Activated CD4-positive, CD25-positive, alpha-beta regulatory T cell (primary cell): ENCODE results near the gene GPR45.

ENCODE experiments used
- DNase-seq, 4 experiments: peaks; one replicate each; lab custom pipeline; 2025; lab: John Stamatoyannopoulos, UW

GPR45 gene

DNA sequence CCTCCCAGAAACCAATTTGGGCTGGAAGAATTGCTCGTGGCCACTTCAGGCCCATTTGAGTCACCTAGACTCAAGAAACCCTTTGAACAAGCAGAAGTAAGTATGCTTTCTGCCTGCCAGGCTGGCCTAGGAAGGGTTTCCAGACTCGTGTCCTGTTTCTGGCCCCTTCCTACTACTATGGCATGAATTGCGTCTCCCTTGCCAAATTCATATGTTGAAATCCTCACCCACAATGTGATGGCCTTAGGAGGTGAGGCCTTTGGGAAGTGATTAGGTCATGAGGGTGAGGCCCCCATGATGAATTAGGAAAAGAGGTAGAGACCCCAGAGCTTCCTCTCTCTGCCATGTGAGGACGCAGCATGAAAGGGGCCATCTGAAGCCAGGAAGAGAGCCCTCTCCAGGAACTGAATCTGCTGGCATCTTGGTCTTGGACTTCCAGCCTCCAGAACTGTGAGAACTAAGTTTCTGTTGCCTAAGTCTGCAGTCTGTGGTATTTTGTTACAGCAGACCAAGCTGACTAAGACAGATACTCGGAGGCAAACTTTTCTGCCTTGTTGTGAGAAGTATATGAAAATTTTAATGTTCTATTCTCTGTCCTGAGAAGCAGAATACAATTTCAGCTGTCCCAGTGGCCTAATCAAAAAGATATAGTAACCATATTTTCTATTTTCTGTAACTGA, 13.1 kb downstream of the GPR45 start:
- no peak for DNase-seq

- DNase-seq = no peak
Observed at GRCh38 chr2:105255979-105256378, 14.4 kb downstream of the GPR45 start.

GRCh38 chr2:105256431-105257047, 15.0 kb downstream of the GPR45 start:
- DNase-seq = no peak

GRCh38 chr2:105257981-105258380, 16.4 kb downstream of the GPR45 start:
- no peak for DNase-seq

DNA sequence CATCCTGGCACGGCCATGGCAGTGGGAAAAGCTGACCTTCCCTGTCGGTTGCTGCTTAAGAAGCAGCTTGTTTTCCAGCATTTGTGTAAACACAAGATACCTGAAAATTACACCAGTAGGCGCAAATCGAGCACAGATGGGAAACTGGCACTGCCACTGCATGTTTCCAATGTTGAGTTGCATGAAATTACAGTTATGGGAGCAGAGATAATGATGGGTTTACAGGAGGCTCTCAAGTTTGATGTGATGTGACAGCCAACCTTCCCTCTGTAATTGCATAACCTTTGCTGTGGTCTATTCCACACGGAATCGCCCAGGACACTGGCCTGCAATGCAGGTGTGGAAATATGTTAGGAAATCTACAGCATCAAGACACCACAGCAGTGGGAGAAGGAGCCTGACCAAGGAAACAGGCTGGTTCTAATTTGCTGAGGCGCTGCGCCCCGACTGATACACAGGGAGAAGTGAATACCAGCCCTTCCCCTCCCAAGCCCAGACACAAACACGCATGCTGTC, 17.4 kb downstream of the GPR45 start:
- no peak for DNase-seq

DNA sequence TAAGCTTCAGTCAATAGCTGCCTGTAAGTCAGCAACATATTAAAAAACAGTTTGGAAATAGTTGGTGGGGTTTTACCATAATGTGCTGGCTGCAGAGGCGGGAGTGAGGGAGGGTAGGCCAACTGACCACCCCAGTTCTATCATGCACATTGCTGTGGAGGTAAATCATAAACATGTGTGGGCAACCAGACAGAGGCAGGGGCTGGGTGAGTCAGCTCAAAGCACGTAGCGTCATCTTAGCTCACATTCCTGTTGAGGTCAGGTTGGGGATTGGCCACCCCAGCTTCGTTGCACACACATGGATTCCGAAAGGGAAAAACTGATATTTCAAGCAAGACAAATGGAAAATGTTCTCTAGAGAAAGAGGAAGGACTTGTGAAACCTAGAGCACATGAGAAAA, 19.5 kb downstream of the GPR45 start:
- no peak for DNase-seq

DNA sequence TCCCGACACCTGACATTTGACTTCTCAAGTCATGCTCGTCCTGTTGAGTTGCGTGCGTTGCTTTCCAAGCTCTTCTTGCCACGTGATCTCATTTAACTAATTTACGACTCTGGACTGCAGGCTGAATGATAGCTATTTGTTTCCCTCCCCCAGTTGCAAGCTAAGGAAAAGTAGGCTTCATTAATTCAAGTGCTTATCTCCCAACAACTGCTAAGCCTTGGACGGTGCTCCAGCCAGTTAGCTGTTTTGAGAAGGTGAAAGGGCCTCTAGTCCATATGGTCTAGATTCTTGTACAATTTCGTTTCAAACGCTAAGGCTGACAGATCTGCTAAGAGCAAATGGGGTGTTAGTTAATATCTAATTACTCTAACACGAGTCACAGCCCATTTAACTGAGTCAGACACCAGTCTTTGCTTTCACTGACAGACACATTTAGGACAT, 21.1 kb downstream of the GPR45 start:
- no peak for DNase-seq

DNA sequence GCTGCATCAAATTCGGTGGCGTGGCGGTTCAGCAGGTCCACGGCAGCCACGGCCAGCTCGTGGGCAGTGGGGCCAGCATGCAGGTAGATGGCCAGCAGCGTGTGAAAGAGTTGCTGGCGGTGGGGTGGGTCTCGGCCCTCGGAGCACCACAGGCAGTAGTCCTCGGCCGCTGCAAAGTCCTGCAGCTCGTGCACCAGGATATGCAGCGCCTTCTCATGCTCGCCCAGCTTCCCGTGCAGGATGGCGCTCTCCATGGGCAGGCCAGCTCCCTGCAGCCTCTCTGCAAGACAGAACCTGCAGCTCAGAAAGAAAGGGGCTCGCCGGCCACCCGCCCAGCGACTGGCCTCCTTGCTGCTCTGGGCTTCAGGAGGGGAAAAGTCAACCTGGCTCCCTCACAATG, 27.9 kb downstream of the GPR45 start:
- DNase-seq = no peak

GRCh38 chr2:105271393-105272045, 30.0 kb downstream of the GPR45 start:
- no peak for DNase-seq

DNA sequence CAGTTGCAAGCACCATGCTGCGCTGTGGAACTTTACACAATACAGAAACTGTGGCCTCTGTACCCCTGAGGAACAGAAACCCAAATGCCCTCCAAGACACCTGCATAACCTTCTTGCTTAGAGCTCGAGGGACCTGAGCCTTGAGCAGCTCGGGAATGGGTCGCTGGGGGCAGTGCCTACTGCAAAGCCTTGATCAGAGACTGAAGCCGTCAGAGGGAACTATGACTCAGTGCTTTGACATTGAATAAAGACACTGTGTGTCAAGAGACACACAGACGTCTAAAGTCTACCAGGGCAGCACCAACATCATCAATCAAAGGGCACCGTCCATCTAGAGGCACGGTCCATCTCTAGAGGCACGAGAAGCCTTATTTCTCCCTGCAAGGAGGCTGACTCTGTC, 30.6 kb downstream of the GPR45 start:
- DNase-seq = no peak

DNA sequence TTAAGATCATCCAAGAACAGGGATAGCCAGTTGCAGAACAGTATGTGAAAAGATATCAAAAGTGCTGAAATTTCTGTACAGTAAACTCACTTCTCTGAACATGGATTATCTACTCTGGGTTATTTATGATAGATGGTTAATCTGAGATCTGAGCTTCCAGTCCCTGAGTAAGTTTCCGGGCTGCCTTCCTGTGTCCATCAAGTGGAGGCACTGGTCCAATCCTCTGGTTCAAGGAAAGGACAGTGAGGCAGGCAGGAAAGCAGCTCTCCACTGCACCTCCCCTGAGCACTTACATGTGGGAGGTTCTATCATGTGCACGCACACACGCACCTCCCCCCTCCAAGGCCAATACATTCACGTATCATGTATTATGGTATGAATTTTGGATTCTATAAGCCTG, 32.5 kb downstream of the GPR45 start:
- DNase-seq = no peak

DNA sequence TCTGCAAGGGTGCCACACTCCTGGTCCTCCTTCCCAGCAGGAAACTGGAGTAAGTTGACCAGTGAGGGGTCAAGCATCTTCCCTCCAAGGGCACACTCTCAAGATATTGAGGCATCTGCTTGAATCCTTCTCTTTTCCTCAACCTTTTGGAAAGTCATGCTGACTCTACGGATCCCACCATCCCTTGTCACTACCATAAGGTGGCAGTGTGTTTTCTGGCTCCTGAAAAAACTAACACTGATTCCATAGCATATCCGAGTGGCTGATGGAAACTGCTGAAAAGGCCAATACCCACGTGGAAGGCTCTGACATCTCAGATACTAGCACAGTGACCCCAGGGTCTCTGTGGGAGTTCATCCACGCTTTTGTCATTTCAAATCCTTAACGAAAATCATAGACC, 37.1 kb downstream of the GPR45 start:
- DNase-seq = no peak

DNA sequence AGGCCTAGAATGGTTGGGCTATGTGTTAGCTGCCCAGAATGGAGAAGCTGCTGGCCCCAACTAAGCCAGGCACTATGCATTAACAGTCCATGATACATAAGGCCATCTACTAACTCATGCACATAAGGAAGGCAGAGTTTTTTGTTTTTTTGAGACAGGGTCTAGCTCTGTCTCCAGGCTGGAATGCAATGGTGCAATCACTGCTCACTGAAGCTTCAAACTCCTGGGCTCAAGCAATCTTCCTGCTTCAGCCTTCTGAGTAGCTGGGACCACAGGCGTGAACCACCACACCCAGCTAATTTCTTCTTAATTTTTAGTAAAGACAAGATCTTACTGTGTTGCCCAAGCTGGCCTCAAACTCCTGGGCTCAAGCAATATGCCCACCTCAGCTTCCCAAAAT, 37.6 kb downstream of the GPR45 start:
- DNase-seq = no peak

- DNase-seq = no peak
Observed at GRCh38 chr2:105280281-105280680, 38.7 kb downstream of the GPR45 start.

DNA sequence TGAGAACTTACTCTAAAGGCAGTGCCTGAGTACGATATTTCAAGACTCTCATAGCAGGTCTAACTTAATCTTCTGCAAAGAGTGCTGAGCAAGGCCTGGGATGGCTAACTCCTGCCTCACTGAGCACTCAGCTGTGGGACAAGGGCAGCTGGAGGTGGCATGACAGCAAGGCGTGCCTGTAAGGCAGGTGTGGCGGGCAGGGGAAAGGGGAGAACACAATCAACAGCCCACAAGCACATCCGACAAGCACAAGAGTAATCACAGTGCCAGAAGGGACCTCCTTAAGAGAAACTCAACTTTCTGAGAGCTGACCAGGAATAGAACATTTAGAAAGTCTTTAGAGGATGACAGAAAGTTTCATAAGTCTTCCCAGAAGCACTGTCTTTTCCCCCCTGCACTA, 42.0 kb downstream of the GPR45 start:
- no peak for DNase-seq

DNA sequence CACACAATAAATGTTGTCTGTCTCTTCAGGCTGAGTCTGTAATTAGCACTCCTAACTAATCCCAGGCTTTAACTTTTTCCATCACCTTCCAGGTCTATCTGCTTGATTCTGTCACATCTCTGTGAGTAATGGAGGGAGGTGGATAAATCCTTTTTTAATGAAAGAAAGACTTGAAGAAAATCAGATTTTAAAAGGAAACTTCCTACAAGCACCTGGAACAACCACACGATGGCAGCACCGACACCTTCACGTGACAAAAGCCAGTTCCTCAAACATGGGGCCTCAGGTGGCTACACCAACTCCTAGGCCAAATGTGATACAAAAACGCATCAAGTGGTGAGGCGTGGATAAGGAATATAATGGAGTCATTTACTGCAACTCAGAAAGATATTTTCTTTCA, 46.1 kb downstream of the GPR45 start:
- DNase-seq = no peak

GRCh38 chr2:105288133-105288532, 46.6 kb downstream of the GPR45 start:
- DNase-seq = no peak

- DNase-seq = no peak
Observed at GRCh38 chr2:105290981-105291660, 49.6 kb downstream of the GPR45 start.

DNA sequence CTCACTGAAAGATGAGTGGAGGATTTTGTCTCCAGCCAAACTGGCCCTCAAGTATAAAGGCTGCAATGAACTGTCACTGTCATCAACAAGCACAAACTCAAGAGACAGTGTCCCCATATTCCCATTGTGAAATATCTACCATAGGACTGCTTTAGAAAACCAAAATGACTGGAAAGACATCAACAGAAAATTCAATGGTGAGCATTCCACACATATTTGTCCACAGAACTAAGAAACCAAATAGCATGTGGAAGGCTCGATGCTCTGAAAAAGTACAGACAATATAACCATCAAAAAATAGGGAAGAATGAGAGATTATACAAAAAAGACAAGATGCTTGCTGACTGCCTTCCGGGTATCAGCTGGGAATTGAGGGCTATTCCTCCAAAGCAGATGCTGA, 50.4 kb downstream of the GPR45 start:
- no peak for DNase-seq
